Medulla oblongata (tissue), 1 donor: Measurements from ENCODE around the gene C5orf24.
"Not testable (repeated sequence)": the region's sequence is repeated elsewhere in the genome, so short reads cannot be mapped to it uniquely, and the experiment has no call there.

Source experiments
- DNase-seq: peaks from one replicate; pipeline ENCODE4 v3.0.0-alpha.2; 2015; ENCODE audit errors: extremely low spot score

C5orf24 gene

DNA sequence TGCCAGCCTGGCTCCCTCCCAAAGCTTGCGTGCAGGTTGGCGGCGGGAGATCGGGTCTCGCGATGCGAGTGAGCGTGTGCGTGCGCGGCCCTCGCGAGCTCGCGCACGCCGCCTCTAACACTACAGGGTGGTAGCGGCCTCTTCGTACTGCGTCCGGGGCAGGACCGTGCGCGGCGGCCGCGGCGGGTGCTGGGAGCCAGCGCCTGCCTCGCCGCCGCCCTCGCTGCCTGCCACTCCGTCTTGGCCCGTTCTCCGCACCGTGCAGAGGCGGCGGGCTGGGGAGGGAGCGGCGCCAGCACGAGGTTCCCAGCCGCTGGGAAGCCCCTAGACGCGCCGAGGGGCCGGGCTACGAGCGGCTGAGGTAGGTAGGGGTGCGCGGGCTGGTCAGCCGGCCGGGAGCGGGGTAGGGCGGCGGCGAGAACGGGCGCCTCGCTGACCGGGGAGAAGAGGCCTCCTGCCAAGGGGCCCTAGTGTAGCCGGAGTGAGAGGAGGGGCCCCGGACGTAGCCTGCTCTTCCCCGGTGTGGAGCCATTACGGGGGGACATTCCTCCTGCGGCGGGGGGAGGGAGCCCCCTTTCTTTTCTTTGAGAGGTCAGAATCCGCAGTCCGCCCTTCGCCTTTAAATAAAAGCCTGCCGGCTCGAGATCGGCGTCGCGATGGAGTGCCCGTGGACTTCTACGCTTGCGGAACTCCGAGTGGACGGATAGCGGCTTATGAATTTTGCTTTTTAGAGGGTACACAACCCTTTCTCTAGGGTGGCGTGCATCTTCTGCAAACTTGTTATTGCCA, at the start of gene C5orf24:
Gene C5orf24, plus strand, starts transcription at position 117 of the 789 bp plus-strand sequence. CDS start 8,933 bp downstream, outside the sequence.
- peak; percentile 97 for DNase-seq

- no peak for DNase-seq
These were observed 47.3 kb upstream of the C5orf24 start for GRCh38 chr5:134798468-134798867.

- no peak for DNase-seq
These were observed 41.9 kb upstream of the C5orf24 start for GRCh38 chr5:134803821-134804220.

DNA sequence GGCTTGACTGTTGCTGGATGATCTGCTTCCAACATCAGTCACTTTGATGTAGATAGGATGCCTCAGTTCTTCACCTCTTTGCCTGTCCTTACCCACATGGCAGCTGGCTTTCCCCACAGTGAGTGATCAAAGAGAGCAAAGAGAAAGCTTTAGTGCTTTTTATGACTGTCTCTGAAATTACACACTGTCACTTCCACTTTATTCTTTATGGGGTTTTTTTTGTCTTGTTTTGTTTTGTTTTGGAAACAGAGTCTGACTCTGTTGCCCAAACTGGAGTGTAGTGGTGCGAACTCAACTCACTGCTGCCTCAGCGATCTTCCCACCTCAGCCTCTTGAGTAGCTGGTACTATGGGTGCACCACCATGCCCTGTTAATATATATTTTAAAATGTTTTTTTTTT, 32.4 kb upstream of the C5orf24 start:
- DNase-seq = no peak

GRCh38 chr5:134813827-134814226, 31.9 kb upstream of the C5orf24 start:
- no peak for DNase-seq

- no peak for DNase-seq
These were observed 28.8 kb upstream of the C5orf24 start for GRCh38 chr5:134817006-134817405.

DNA sequence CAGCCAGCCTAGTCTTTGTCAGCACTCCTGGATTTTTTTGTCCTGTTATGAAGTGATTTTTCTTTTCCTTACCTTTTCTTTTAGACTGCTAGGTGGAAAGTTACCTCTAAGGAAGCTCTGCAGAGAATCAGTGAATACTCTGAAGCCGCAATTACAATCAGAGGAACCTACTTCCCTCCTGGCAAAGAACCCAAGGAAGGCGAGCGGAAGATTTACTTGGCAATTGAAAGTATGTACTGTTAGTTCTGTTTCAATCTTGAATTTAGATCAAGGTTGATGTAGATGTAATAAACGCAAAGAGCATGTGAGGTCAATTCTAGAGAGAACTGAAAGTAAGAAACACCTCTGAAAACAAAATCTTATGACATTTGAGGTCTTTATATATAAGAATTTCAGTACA, 27.0 kb upstream of the C5orf24 start:
- no peak for DNase-seq

DNA sequence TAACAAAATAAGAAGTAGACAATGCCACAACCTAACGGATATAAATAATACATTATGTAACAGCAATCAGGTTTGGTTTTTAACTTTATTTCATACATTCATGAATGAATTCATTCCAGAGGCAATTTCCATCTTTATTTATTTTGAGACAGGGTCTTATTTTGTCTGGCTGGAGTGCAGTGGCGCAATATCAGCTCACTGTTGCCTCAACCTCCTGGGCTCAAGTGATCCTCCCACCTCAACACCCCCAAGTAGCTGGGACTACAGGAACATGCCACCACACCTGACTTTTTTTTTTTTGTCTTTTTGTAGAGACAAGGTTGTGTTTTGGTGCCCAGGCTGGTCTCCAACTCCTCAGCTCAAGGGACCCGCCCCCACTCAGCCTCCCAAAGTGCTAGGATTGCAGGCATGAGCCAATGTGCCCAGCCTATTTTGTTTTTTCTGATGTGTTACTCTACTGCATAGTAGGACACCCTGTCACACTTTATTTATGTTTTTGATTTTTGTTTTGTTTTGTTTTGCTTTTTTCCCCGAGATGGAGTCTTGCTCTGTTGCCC, 26.3 kb upstream of the C5orf24 start:
- no peak for DNase-seq

DNA sequence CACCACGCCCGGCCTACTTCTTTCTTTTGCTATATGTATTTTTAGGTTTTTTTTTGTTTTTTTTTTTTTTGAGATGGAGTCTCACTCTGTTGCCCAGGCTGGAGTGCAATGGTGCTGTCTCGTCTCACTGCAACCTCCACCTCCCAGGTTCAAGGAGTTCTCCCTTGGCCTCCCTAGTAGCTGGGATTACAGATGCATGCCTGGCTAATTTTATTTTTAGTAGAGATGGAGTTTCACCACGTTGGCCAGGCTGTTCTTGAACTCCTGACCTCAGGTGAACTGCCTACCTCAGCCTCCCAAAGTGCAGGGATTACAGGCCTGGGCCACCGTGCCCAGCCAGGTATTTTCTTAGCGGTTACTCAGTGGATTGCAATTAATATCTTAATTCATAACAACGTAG, 23.9 kb upstream of the C5orf24 start:
- DNase-seq = no peak

GRCh38 chr5:134824681-134825080, 21.1 kb upstream of the C5orf24 start:
- no peak for DNase-seq

- DNase-seq = no peak
These were observed 20.6 kb upstream of the C5orf24 start for GRCh38 chr5:134825212-134825611.

GRCh38 chr5:134833340-134834032, 12.3 kb upstream of the C5orf24 start:
- DNase-seq = no peak

- DNase-seq = no peak
These were observed 10.1 kb upstream of the C5orf24 start for GRCh38 chr5:134835623-134836022.

DNA sequence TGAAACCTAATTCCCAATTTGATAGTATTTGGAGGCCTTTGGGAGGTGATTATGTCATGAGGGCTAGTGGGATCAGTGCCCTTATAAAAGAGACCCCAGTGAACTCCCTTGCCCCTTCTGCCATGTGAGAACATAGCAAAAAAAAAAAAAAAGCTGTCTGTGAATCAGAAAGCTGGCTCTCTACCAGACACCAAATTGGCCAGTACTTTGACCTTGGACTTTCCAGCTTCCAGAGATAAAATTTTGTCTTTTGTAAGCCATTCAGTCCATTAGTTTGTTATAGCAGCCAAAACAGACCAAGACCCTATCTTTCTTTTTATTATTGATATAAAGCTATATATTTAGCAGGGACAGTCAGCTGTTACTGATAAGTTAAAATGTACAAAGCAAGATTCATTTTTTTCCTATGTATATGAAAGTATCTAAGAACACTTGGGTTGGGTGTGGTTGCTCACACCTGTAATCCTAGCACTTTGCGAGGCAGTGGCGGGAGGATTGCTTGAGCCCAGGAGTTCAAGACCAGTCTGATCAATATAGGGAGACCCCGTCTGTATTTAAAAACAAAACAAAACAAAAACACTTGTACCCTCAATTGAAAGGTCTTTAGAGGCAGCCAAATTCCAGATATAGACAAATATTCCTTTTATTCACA, 8.1 kb upstream of the C5orf24 start:
- DNase-seq = no peak

DNA sequence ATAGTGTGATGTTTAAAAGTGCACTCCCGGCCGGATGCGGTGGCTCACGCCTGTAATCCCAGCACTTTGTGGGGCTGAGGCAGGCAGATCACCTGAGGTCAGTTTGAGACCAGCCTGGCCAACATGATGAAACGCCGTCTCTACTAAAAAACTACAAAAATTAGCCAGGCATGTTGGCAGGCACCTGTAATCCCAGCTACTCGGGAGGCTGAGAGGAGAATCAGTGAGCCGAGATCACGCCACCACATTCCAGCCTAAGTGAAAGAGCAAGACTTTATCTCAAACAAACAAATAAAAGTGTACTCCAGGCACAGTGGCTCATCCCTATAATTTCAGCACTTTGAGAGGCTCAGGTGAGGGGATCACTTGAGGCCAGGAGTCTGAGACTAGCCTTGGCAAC, 7.4 kb upstream of the C5orf24 start:
- DNase-seq = not testable (repeated sequence)

DNA sequence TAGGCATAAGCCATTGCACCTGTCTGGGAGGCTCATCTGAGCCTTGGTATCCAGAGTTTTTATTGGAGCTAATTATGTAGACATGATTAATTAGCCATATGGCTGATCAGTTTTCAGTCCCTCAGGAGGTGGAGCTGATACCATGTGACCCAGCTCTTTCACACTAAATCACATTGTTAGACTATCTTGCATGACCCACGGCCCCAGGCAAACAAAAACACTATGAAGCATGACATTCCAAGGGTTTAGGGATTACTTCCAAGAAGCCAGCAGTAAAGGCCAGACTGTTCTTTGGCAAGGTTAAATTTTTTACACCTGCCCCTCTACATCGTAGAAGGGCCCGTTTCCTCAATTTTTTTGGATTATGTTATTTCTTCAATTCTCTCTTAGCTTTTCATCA, 5.0 kb upstream of the C5orf24 start:
- no peak for DNase-seq

DNA sequence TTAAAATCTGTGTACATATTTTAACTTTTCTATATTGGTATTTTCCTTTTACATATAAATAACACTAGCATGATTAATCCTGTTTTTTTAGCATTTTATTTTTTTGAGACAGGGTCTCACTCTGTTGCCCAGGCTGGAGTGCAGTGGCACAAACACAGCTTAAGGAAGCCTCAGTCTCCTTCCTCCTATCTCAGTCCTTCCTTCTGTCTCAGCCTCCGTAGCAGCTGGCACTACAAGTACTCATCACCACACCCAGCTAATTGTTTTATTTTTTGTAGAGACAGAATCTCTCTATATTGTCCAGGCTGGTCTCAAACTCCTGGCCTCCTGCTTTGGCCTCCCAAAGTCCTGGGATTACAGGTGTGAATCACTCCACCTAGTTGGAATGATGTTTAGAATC, 1.5 kb upstream of the C5orf24 start:
- no peak for DNase-seq

DNA sequence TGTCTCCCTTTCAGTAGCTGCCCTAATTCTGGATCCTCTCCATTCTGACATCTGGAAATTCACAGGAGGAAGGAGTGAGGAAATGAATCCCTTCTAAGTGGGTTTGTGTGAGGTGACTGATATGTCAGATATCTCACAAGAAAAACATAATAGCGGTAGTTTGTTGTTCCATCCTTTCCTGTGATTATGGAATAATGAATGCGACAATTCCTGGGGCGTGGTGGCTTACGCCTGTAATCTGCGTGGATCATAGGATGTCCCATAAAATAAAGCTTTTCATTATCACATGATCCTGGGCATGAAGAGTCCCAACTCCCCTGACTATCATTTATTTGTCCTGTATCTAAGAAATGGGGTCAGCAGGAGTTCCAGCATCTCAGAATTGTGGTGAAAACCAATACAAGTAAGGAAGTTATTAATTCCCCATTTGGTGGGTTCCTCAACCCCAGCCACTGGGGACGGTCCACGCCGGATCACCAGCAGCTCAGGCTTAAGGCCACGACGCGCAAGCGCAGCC, 375 bp upstream of the C5orf24 start:
- DNase-seq = no peak

DNA sequence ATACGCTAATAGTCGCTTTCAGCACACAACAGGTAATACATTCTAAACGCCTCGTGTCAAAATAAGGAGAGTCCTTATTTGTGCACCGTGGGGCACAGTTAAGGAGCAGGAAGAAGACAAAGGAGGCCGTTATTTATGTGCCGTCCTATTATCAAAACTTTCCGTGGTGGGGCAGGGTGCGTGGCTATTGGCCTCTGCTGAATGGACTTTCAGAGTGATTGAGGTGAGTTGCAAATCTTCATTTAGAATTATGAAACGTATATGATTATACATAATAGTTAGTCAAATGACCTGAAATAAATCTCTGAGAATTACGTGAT, 833 bp downstream of the C5orf24 start:
- DNase-seq = peak; percentile 50

GRCh38 chr5:134849434-134849933, 3.7 kb downstream of the C5orf24 start:
- DNase-seq = not testable (repeated sequence)

- DNase-seq = no peak
These were observed 5.6 kb downstream of the C5orf24 start for GRCh38 chr5:134851307-134851923.

DNA sequence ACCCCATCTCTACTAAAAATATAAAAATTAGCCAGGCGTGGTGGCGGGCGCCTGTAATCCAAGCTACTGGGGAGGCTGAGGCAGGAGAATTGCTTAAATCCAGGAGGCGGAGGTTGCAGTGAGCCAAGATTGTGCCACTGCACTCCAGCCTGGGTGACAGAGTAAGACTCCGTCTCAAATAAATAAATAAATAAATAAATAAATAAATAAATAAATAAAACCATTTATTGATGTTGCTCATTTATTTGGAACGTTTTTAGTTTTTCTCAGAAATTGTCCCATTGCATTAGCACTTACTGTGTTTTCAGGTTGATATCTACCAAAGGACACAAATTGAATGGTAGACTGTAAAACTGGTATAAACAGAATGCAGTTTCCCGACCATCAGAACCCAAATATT, 10.7 kb downstream of the C5orf24 start:
- DNase-seq = not testable (repeated sequence)
